Neural cell (in vitro differentiated cells): ENCODE data around the gene FA2H. TPM values are rescaled to one million over a fixed set of nuclear protein-coding genes. Genes with fewer than 3 reads are reported as not detected.

ENCODE experiments used
- H2AFZ ChIP-seq: fragments of 200-600, 300-800 bp; sonication (generic), shearing (Covaris generic); 2 replicates; pipeline ENCODE4 v1.6.0; 2014; ENCODE audit warnings: low read depth, mild to moderate bottlenecking, antibody characterized with exemption, low read length, moderate library complexity
- H3F3A ChIP-seq: fragments of 200-600 bp; shearing (Covaris generic); 2 replicates; pipeline ENCODE4 v1.6.1; 2016; ENCODE audit warnings: mild to moderate bottlenecking, moderate library complexity, mixed read lengths, antibody characterized with exemption, low read length; ENCODE audit not compliant: insufficient read depth, poor library complexity, severe bottlenecking
- H3K27ac ChIP-seq: fragments of 200-600, 300-800 bp; sonication (generic), shearing (Covaris generic); 2 replicates; pipeline ENCODE4 v1.5.1; 2014; ENCODE audit warnings: mild to moderate bottlenecking, low read length, moderate library complexity
- H3K27me3 ChIP-seq: fragments of 300-800, 200-600 bp; sonication (generic), shearing (Covaris generic); 2 replicates; pipeline ENCODE4 v1.6.0; 2014; ENCODE audit warnings: mild to moderate bottlenecking, low read depth, low read length, moderate library complexity; ENCODE audit not compliant: insufficient read depth
- H3K36me3 ChIP-seq: fragments of 300-800, 200-600 bp; sonication (generic), shearing (Covaris generic); 2 replicates; pipeline ENCODE4 v1.5.1; 2014; ENCODE audit warnings: mild to moderate bottlenecking, antibody characterized with exemption, low read length, moderate library complexity; ENCODE audit not compliant: insufficient read depth
- H3K4me2 ChIP-seq: fragments of 300-800, 200-600 bp; sonication (generic), shearing (Covaris generic); 2 replicates; pipeline ENCODE4 v1.6.0; 2014; ENCODE audit warnings: mild to moderate bottlenecking, low read length
- H3K4me3 ChIP-seq: fragments of 300-800, 200-600 bp; sonication (generic), shearing (Covaris generic); 2 replicates; pipeline ENCODE4 v1.5.1; 2014; ENCODE audit warnings: mild to moderate bottlenecking, low read length, moderate library complexity
- H3K79me2 ChIP-seq: fragments of 200-600 bp; shearing (Covaris generic); replicated peaks from 2 replicates; pipeline ENCODE4 v1.6.0; 2014; ENCODE audit warnings: mild to moderate bottlenecking, low read length, moderate library complexity; ENCODE audit not compliant: insufficient read depth
- H3K9ac ChIP-seq: fragments of 300-800, 200-600 bp; sonication (generic), shearing (Covaris generic); 2 replicates; pipeline ENCODE4 v1.6.1; 2016; ENCODE audit warnings: mild to moderate bottlenecking, low read length, mixed read lengths
- H3K9me2 ChIP-seq: fragments of 200-600 bp; shearing (Covaris generic); 2 replicates; pipeline ENCODE4 v1.6.1; 2016; ENCODE audit warnings: mild to moderate bottlenecking, low read length, mixed read lengths; ENCODE audit not compliant: insufficient read depth
- H3K9me3 ChIP-seq: fragments of 200-600, 300-800 bp; sonication (generic), shearing (Covaris generic); 2 replicates; pipeline ENCODE4 v1.6.1; 2016; ENCODE audit warnings: mild to moderate bottlenecking, mixed run types, low read length, moderate library complexity, mixed read lengths
- H4K20me1 ChIP-seq: fragments of 200-600 bp; shearing (Covaris generic); 2 replicates; pipeline ENCODE4 v1.6.1; 2016; ENCODE audit warnings: mild to moderate bottlenecking, mixed run types; ENCODE audit not compliant: insufficient read depth
- CTCF ChIP-seq: fragments of 450-650 bp; IDR thresholded peaks from 2 replicates; pipeline ENCODE4 v1.5.1; 2014; ENCODE audit warnings: antibody characterized with exemption, mild to moderate bottlenecking, moderate library complexity; ENCODE audit not compliant: poor library complexity, severe bottlenecking
- EP300 ChIP-seq: fragments of 450-650 bp; conservative IDR thresholded peaks from 2 replicates; pipeline ENCODE4 v1.6.1; 2014; ENCODE audit warnings: antibody characterized with exemption, mild to moderate bottlenecking, moderate library complexity; ENCODE audit not compliant: poor library complexity, severe bottlenecking
- EZH2 ChIP-seq: fragments of 200-600, 300-800 bp; shearing (Covaris generic), sonication (generic); IDR thresholded peaks from 2 replicates; pipeline ENCODE4 v1.6.1; 2014; ENCODE audit warnings: antibody characterized with exemption, low read length, borderline replicate concordance, mild to moderate bottlenecking; ENCODE audit not compliant: insufficient read depth, poor library complexity, severe bottlenecking
- MXI1 ChIP-seq: fragments of 450-650 bp; conservative IDR thresholded peaks from 2 replicates; pipeline ENCODE4 v1.6.1; 2014; ENCODE audit warnings: antibody characterized with exemption, mild to moderate bottlenecking; ENCODE audit not compliant: poor library complexity, severe bottlenecking
- POLR2AphosphoS5 ChIP-seq: IDR thresholded peaks from 2 replicates; pipeline ENCODE4 v1.6.1; 2012
- RAD21 ChIP-seq: fragments of 450-650 bp; conservative IDR thresholded peaks from 2 replicates; pipeline ENCODE4 v1.6.1; 2014; ENCODE audit warnings: antibody characterized with exemption, mild to moderate bottlenecking, moderate library complexity
- REST ChIP-seq: IDR thresholded peaks from 2 replicates; pipeline ENCODE4 v1.6.1; 2012; ENCODE audit warnings: borderline replicate concordance
- TAF1 ChIP-seq: IDR thresholded peaks from 2 replicates; pipeline ENCODE4 v1.6.1; 2012; ENCODE audit warnings: low read depth
- polyA plus RNA-seq: library from polyadenylated mRNA; depleted of rRNA; stranded (reverse); fragments of >200 nt; gene quantifications from 2 replicates; pipeline ENCODE4 v1.2.3, GENCODE V29; 2014

Gene FA2H
- polyA plus RNA-seq, 1 donor from 2014 or later, result not detected

- Histone ChIP-seq H3K27me3 (no peaks in the 10 kb centered on the region), H4K20me1 (no peaks in the 10 kb centered on the region), H3F3A (no peaks in the 10 kb centered on the region), H3K4me3 (no peak overlapping the region), H3K4me2 (no peak overlapping the region), H3K27ac (no peak overlapping the region), H3K9me3 (no peaks in the 10 kb centered on the region), H3K9me2 (no peaks in the 10 kb centered on the region), H3K9ac (no peak overlapping the region), H2AFZ (no peak overlapping the region), H3K79me2 (no peaks in the 10 kb centered on the region), H3K36me3 (no peaks in the 10 kb centered on the region)
- TF ChIP-seq MXI1 (no peak), CTCF (no peak), EZH2 (no peak), RAD21 (no peak), POLR2AphosphoS5 (no peak)
Measured at GRCh38 chr16:74734361-74735161, 40.1 kb downstream of the FA2H start.

- Histone ChIP-seq H3K9me3 (no peaks in the 10 kb centered on the region), H3K27ac (no peak overlapping the region), H2AFZ (no peak overlapping the region), H3K36me3 (no peaks in the 10 kb centered on the region), H3K27me3 (no peaks in the 10 kb centered on the region), H3K79me2 (no peaks in the 10 kb centered on the region), H3K9me2 (no peaks in the 10 kb centered on the region), H3F3A (no peaks in the 10 kb centered on the region), H3K9ac (no peak overlapping the region), H3K4me2 (no peak overlapping the region), H4K20me1 (no peaks in the 10 kb centered on the region), H3K4me3 (no peak overlapping the region)
- no peak for TF ChIP-seq TAF1
- no peak for TF ChIP-seq CTCF
- TF ChIP-seq EZH2, result no peak
Measured at GRCh38 chr16:74732707-74733350, 41.8 kb downstream of the FA2H start.

- no peaks in the 10 kb centered on the region for H4K20me1 ChIP-seq
- H3K36me3 ChIP-seq, result no peaks in the 10 kb centered on the region
- H3F3A ChIP-seq, result no peaks in the 10 kb centered on the region
- H3K4me3 ChIP-seq, result no peak overlapping the region
- H2AFZ ChIP-seq, result no peak overlapping the region
- H3K27me3 ChIP-seq, result no peaks in the 10 kb centered on the region
- H3K9me3 ChIP-seq, result no peaks in the 10 kb centered on the region
- no peak overlapping the region for H3K27ac ChIP-seq
- no peak overlapping the region for H3K9ac ChIP-seq
- no peak for TF ChIP-seq EZH2
- TF ChIP-seq EP300, result no peak
- TF ChIP-seq CTCF, result no peak
- no peak for TF ChIP-seq TAF1
- no peak for TF ChIP-seq REST
- no peak overlapping the region for H3K4me2 ChIP-seq
- H3K79me2 ChIP-seq, result no peaks in the 10 kb centered on the region
- H3K9me2 ChIP-seq, result no peaks in the 10 kb centered on the region
Measured at GRCh38 chr16:74731853-74732477, 42.7 kb downstream of the FA2H start.
